Ureter (tissue), 1 donor: Measurements from ENCODE around the gene EPB41L1. TPM values are rescaled to one million over a fixed set of nuclear protein-coding genes. Genes with fewer than 3 reads are reported as not detected.

Experiments used
- DNase-seq: peaks from one replicate; pipeline ENCODE4 v3.0.0-alpha.2; 2020; ENCODE audit warnings: low spot score
- total RNA-seq: library from RNA; stranded (reverse); gene quantifications from one replicate; pipeline ENCODE4 v1.2.4, GENCODE V29; 2023
- donor health status: DM: yes; HTN: yes; CAD: no.

The EPB41L1 gene
- total RNA-seq, 1 donor from 2014 or later = 165 TPM

- DNase-seq = no peak
Measured at GRCh38 chr20:36193977-36194712, 39.6 kb downstream of the EPB41L1 start.

GRCh38 chr20:36196676-36197075 is 42.1 kb downstream of the EPB41L1 start:
- DNase-seq = no peak

GRCh38 chr20:36197271-36197670 is 42.7 kb downstream of the EPB41L1 start:
- no peak for DNase-seq

DNA sequence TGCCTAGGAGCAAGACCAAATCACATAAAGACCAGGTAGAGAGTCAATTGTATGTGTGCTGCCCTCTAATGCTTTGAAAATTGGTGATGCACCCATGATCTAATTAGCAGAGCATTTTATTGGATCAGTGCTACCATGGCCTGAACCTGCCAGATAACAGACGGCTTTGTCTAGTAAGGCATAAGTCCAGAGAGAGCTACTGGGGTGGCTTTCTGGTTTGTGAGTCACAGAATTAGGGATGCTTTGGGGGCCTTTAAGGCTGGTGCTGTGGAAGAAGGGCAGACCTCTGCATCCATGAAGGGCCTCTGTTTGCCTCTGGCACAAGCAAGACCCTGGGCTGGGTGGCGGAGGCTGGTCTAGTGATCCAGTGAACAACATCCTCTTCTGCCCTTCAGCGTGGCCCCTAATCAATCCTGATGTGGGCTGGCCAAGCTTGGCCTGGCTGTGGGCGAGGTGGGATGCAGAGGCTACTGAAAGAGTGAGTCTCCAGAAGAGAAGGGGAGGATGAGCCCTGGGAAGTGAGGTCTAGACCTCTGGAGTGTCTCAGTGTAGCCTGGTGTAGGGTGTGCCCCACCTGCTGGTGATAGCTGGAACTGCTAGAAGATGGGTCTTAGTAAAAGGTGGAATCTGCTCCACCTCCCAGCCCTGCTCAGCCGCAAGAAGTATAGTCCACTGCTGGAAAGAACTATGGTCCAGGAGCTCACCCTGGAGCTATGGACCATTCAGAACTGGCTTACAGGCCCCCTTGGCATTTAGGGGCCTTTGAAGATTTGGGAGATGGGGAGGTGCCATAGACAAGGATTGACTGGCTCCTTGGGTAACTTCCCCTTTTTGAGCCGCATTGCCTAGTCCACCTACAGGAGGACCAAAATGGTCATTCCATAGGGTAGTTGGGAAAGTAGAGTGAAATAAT is 45.1 kb downstream of the EPB41L1 start:
- peak; percentile 78 for DNase-seq

- no peak for DNase-seq
Measured at GRCh38 chr20:36200451-36200850, 45.9 kb downstream of the EPB41L1 start.

DNA sequence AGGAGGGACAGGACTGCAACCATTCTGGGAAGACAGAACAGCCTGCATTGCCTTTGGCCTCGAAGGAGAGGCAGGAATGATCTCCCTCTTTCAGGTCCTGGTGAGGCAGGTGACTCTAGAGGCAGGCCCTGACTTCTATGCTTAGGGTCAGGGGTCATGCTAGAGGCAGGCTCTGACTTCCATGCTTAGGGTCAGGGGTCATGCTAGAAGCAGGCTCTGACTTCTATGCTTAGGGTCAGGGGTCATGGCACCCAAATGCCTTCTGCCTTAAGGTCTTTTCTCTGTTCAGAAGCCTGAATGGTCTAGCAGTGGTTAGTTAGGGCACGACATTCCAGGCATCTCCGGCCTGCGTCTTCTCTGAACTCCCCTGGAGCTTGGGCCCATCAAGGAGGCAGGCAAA is 46.7 kb downstream of the EPB41L1 start:
- no peak for DNase-seq

GRCh38 chr20:36202891-36203338 is 48.4 kb downstream of the EPB41L1 start:
- DNase-seq = peak; percentile 65

GRCh38 chr20:36203861-36204260 is 49.3 kb downstream of the EPB41L1 start:
- DNase-seq = no peak

GRCh38 chr20:36205026-36205425 is 50.5 kb downstream of the EPB41L1 start:
- no peak for DNase-seq

DNA sequence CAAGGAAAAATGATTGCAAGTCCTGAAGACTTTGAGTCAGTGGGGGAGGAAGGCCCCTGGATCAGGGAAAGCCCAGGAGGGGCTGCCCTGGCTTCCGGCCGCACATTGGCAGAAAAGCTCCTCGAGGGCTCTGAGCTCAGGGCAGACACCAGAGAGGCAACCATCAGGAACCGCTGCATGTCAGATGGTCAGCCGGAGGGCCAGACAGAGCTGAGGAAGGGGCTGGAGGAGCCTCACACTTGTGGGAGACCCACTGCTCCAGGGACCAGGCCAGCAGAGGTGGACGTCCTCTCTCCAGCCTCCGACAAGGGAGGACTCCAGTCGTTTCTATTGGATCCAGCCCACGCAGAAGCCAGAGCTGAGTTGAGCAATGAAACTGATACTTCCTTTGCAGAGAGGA is 51.5 kb downstream of the EPB41L1 start:
- DNase-seq = no peak

DNA sequence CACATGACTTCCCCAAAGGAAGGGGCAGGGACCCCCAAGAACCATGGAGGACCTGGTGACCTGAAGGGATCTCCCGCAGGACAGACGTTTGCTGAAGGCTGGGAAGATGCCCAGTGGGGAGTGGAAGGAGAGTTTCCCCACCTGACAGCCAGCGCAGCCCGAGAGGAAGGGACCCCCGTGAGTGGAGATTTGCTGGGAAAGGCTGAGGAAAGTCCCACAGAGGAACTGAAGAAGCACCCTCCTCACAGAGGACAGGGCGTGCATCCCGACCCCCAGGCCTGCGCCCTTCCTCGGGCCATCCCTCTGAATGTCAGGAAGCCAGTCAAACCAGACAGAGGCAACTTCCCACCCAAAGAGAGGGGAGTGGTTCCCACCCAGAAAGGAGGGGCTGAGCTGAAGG is 52.1 kb downstream of the EPB41L1 start:
- DNase-seq = no peak

DNA sequence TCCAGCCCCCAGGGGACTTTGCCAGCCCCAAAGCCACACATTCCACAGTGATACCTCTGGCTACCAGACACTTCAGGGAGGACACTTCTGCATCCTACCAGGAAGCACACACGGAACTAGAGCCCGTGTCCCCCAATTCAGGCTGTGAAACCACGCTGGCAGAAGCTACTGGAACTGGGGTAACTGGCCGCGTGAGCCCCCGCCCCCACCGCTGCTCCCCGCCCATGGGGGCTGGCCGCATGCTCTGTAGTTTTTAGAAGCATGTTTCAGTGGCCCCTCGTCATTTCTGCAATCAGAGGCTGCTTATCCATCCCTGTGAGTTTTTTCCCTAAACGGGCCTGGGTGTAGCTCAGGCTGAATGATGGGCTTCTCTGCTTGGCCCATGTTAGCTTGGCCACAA is 53.1 kb downstream of the EPB41L1 start:
- no peak for DNase-seq

GRCh38 chr20:36208257-36208656 is 53.7 kb downstream of the EPB41L1 start:
- DNase-seq = no peak

GRCh38 chr20:36210436-36211021 is 56.0 kb downstream of the EPB41L1 start:
- no peak for DNase-seq

DNA sequence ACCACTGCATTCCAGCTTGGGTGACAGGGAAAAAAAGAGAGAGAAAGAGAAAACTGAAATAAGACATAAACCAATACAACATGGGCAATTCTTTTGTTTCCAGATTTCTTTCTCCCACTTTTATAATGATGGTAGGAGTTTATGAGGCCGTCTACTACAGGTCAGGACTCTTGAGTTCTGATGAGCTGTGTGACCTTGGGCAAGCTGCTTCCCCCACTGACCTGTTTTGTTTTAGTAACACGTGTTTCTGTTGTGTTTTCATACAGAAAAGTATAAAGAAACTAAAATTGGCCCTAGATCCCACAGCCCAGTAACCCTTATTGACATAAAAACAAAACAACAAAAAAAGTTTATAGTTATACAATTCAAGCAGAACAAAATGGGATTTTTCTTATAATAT is 58.8 kb downstream of the EPB41L1 start:
- no peak for DNase-seq

DNA sequence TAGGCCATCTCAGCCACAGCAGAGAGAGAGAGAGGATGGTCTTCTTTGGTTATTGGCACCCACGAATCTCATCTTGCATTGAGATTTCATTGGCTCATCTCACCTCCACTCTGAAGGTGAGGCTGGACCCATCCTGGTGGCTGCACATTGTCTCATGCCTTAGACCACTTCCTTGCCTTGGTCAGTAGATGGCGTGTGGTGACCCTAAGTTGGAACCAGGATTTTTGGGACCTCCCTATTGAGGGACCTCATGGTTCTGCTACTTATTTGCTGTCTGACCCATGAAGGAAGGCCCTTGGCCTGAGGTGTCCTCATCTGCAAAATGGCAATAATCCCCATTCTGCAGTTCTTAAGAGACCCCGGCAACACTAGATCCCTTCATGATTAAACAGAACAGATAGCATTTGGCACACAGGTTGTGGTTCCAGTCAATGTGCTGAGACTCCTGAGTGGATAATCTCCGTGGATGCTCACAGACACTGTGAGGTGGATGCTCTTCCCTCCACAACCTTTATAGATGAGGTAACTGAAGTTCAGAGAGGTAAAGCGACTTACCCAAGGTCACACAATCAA is 60.2 kb downstream of the EPB41L1 start:
- no peak for DNase-seq

DNA sequence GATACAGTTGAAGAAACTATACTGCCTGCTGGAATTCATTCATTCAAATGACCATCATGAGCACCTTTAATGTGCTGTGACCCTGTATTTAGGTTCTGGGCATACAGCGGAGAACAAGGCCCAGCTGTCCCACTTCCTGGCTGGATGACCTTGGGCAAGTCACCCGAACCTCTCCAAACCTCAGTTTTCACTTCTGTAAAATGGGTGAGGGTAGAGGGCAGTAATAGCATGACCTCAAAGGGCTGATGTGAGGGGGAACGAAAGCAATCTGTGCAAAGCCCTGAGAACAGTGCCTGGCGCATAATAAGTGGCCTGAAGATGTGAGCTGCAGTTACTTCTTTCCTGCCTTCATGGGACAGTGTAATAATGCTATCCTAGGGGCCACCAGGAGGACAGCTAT is 61.2 kb downstream of the EPB41L1 start:
- DNase-seq = no peak

DNA sequence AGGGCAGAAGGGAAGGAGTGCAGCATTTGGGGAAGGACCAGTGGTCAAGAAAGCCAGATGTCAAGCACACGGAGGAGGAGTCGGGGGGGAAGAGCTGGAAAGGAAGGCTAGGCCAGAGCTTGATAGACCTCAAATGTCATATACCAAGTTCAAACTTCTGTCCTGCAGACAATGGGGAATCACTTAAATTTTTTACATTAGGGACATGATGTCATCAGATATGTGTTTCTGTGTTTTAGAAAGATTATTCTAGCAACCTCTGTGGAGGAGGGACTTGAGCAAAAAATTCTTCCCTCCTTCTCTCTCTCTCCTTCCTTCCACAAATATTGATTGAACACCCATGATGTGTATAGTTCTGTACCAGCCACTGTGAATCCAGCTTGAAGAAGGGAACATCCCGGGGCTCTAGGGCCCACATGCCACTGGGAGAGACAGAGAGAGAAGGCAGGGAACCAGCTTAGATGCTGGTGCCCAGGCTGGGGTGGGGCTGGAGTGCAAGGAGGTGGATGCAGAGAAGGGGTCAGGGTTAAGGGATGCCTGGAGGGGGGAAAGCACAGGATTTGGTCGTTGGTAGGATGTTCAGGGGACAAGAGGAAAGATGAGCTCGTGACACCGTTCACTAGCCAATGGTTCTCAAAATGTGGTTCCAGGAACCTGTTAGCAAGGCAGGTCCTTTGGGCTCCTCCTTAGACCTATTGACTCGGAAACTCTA is 61.9 kb downstream of the EPB41L1 start:
- DNase-seq = no peak

- DNase-seq = no peak
Measured at GRCh38 chr20:36217226-36217625, 62.7 kb downstream of the EPB41L1 start.

- DNase-seq = no peak
Measured at GRCh38 chr20:36218380-36219064, 64.0 kb downstream of the EPB41L1 start.

GRCh38 chr20:36219671-36220220 is 65.2 kb downstream of the EPB41L1 start:
- DNase-seq = no peak
